Mucosa of rectum (tissue), 2 donors: ENCODE data around the gene DCLK1.

Experiments used
- H3K27ac ChIP-seq, 2 donors: one replicate each; pipeline ENCODE4 v1.7.0; 2013; ENCODE audit warnings: inconsistent platforms in 2 of 2, low read depth in 2 of 2, low read length in 2 of 2
- H3K27me3 ChIP-seq, 2 donors: one replicate each; pipeline ENCODE4 v1.7.0; 2013; ENCODE audit warnings: low read length in 2 of 2; ENCODE audit not compliant: control insufficient read depth in 2 of 2, insufficient read depth in 2 of 2
- H3K36me3 ChIP-seq, 2 donors: one replicate each; pipeline ENCODE4 v1.7.0; 2013; ENCODE audit warnings: low read length in 2 of 2; ENCODE audit not compliant: control insufficient read depth in 2 of 2, insufficient read depth in 2 of 2
- H3K4me1 ChIP-seq, 2 donors: one replicate each; pipeline ENCODE4 v1.7.0; 2013; ENCODE audit warnings: low read length in 2 of 2, mild to moderate bottlenecking in 1 of 2; ENCODE audit not compliant: control insufficient read depth in 2 of 2, insufficient read depth in 2 of 2
- H3K4me3 ChIP-seq, 2 donors: one replicate each; pipeline ENCODE4 v1.7.0; 2013; ENCODE audit warnings: low read length in 2 of 2
- H3K9ac ChIP-seq, 2 donors: one replicate each; pipeline ENCODE4 v1.7.0; 2013; ENCODE audit warnings: low read length in 2 of 2, low read depth in 1 of 2, mild to moderate bottlenecking in 1 of 2
- H3K9me3 ChIP-seq, 2 donors: one replicate each; pipeline ENCODE4 v1.7.0; 2013; ENCODE audit warnings: low read length in 2 of 2; ENCODE audit not compliant: control insufficient read depth in 2 of 2
- donor health status: healthy.
- donor health status: Normal muscosa, but diverticular disease.

The DCLK1 gene

GRCh38 chr13:35789335-35790165 is 341.6 kb downstream of the DCLK1 start:
- Histone ChIP-seq H3K9ac (no peak overlapping the region), H3K27me3 (no peaks in the 10 kb centered on the region), H3K27ac (no peak overlapping the region)

GRCh38 chr13:35787937-35788336 is 343.2 kb downstream of the DCLK1 start:
- Histone ChIP-seq H3K27ac (no peak overlapping the region), H3K4me1 (no peaks in the 10 kb centered on the region)

More at GRCh38 chr13:35789335-35790165, 341.6 kb downstream of the DCLK1 start:
- Histone ChIP-seq H3K9me3 (no peaks in the 10 kb centered on the region), H3K4me3 (no peak overlapping the region), H3K36me3 (no peaks in the 10 kb centered on the region), H3K4me1 (no peaks in the 10 kb centered on the region)

GRCh38 chr13:35785576-35786303 is 345.4 kb downstream of the DCLK1 start:
- no peaks in the 10 kb centered on the region for H3K4me1 ChIP-seq
- no peak overlapping the region for H3K27ac ChIP-seq
- H3K4me3 ChIP-seq, result no peak overlapping the region
- H3K27me3 ChIP-seq, result no peaks in the 10 kb centered on the region
- H3K36me3 ChIP-seq, result no peaks in the 10 kb centered on the region
- no peaks in the 10 kb centered on the region for H3K9me3 ChIP-seq
- no peak overlapping the region for H3K9ac ChIP-seq

More at GRCh38 chr13:35787937-35788336, 343.2 kb downstream of the DCLK1 start:
- no peaks in the 10 kb centered on the region for H3K9me3 ChIP-seq
- H3K36me3 ChIP-seq, result no peaks in the 10 kb centered on the region
- H3K9ac ChIP-seq, result no peak overlapping the region
- H3K27me3 ChIP-seq, result no peaks in the 10 kb centered on the region
- no peak overlapping the region for H3K4me3 ChIP-seq

GRCh38 chr13:35784286-35784951 is 346.8 kb downstream of the DCLK1 start:
- Histone ChIP-seq H3K4me1 (no peaks in the 10 kb centered on the region), H3K4me3 (no peak overlapping the region), H3K27ac (no peak overlapping the region), H3K27me3 (no peaks in the 10 kb centered on the region), H3K9me3 (no peaks in the 10 kb centered on the region), H3K36me3 (no peaks in the 10 kb centered on the region), H3K9ac (no peak overlapping the region)

GRCh38 chr13:35782793-35783192 is 348.4 kb downstream of the DCLK1 start:
- no peaks in the 10 kb centered on the region for H3K36me3 ChIP-seq
- H3K4me3 ChIP-seq, result no peak overlapping the region
- no peaks in the 10 kb centered on the region for H3K4me1 ChIP-seq
- H3K9ac ChIP-seq, result no peak overlapping the region
- no peaks in the 10 kb centered on the region for H3K9me3 ChIP-seq
- no peak overlapping the region for H3K27ac ChIP-seq
- H3K27me3 ChIP-seq, result no peaks in the 10 kb centered on the region

GRCh38 chr13:35781036-35782000 is 349.9 kb downstream of the DCLK1 start:
- Histone ChIP-seq H3K27ac (no peak overlapping the region), H3K9me3 (no peaks in the 10 kb centered on the region), H3K4me1 (no peaks in the 10 kb centered on the region), H3K4me3 (no peak overlapping the region), H3K36me3 (no peaks in the 10 kb centered on the region), H3K9ac (no peak overlapping the region), H3K27me3 (no peaks in the 10 kb centered on the region)

GRCh38 chr13:35780613-35781012 is 350.6 kb downstream of the DCLK1 start:
- H3K27ac ChIP-seq, result no peak overlapping the region
- no peaks in the 10 kb centered on the region for H3K36me3 ChIP-seq
- no peak overlapping the region for H3K9ac ChIP-seq
- no peak overlapping the region for H3K4me3 ChIP-seq
- H3K4me1 ChIP-seq, result no peaks in the 10 kb centered on the region
- H3K9me3 ChIP-seq, result no peaks in the 10 kb centered on the region
- no peaks in the 10 kb centered on the region for H3K27me3 ChIP-seq

- no peaks in the 10 kb centered on the region for H3K9me3 ChIP-seq
- no peaks in the 10 kb centered on the region for H3K27me3 ChIP-seq
- H3K9ac ChIP-seq, result no peak overlapping the region
- no peak overlapping the region for H3K4me3 ChIP-seq
- H3K27ac ChIP-seq, result no peak overlapping the region
- no peaks in the 10 kb centered on the region for H3K36me3 ChIP-seq
- no peaks in the 10 kb centered on the region for H3K4me1 ChIP-seq
These were observed 359.3 kb downstream of the DCLK1 start for GRCh38 chr13:35771898-35772297.

- Histone ChIP-seq H3K27ac (no peak overlapping the region), H3K9ac (no peak overlapping the region), H3K27me3 (no peaks in the 10 kb centered on the region), H3K9me3 (no peaks in the 10 kb centered on the region), H3K4me3 (no peak overlapping the region), H3K36me3 (no peaks in the 10 kb centered on the region), H3K4me1 (no peaks in the 10 kb centered on the region)
These were observed 360.4 kb downstream of the DCLK1 start for GRCh38 chr13:35770756-35771297.
